PC-9 (cell line): ENCODE results near the gene TCF4.

Experiments
- EZH2 ChIP-seq: fragments of 200-600 bp; sonication (generic); IDR thresholded peaks from 2 replicates; pipeline ENCODE4 v1.8.0; 2017; ENCODE audit warnings: antibody characterized with exemption, low read depth
- TF ChIP-seq, protein P1 (sequence below): fragments of 200-600 bp; sonication (generic); conservative IDR thresholded peaks from 2 replicates; pipeline ENCODE4 v1.6.1; 2017; ENCODE audit warnings: mixed run types, antibody characterized with exemption, mild to moderate bottlenecking, moderate library complexity

DNA sequence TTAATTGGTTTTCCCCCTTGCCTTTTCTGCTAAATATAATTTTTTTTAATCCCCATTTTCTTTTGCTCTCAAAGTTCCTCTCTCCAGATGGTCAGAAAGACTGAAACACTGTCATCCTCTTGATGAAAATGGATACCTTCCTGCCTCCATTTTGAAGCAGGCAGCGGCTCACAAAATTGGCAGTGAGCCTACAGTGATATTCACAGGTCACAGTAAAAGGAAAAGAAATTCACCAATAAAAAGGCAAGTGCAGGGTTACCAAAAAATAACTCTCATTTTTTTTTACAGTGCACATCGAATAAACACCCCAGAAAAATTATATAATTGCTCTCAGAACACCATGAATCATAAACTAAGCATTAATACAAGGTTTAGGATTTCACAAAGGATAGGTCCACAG is 307.5 kb downstream of the TCF4 start:
- TF ChIP-seq, protein P1, sequence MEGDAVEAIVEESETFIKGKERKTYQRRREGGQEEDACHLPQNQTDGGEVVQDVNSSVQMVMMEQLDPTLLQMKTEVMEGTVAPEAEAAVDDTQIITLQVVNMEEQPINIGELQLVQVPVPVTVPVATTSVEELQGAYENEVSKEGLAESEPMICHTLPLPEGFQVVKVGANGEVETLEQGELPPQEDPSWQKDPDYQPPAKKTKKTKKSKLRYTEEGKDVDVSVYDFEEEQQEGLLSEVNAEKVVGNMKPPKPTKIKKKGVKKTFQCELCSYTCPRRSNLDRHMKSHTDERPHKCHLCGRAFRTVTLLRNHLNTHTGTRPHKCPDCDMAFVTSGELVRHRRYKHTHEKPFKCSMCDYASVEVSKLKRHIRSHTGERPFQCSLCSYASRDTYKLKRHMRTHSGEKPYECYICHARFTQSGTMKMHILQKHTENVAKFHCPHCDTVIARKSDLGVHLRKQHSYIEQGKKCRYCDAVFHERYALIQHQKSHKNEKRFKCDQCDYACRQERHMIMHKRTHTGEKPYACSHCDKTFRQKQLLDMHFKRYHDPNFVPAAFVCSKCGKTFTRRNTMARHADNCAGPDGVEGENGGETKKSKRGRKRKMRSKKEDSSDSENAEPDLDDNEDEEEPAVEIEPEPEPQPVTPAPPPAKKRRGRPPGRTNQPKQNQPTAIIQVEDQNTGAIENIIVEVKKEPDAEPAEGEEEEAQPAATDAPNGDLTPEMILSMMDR = no peak
- no peak for TF ChIP-seq EZH2
